NCI-H748 treated with DMSO at 0.1 percent for 48 hours (cell line): ENCODE results near the gene PSME3IP1.
"Not testable (repeated sequence)": the region's sequence is repeated elsewhere in the genome, so short reads cannot be mapped to it uniquely, and the experiment has no call there.

Source experiments
- DNase-seq: peaks from one replicate; lab custom pipeline; 2025; lab: John Stamatoyannopoulos, UW

PSME3IP1 gene, protein sequence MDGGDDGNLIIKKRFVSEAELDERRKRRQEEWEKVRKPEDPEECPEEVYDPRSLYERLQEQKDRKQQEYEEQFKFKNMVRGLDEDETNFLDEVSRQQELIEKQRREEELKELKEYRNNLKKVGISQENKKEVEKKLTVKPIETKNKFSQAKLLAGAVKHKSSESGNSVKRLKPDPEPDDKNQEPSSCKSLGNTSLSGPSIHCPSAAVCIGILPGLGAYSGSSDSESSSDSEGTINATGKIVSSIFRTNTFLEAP

DNA sequence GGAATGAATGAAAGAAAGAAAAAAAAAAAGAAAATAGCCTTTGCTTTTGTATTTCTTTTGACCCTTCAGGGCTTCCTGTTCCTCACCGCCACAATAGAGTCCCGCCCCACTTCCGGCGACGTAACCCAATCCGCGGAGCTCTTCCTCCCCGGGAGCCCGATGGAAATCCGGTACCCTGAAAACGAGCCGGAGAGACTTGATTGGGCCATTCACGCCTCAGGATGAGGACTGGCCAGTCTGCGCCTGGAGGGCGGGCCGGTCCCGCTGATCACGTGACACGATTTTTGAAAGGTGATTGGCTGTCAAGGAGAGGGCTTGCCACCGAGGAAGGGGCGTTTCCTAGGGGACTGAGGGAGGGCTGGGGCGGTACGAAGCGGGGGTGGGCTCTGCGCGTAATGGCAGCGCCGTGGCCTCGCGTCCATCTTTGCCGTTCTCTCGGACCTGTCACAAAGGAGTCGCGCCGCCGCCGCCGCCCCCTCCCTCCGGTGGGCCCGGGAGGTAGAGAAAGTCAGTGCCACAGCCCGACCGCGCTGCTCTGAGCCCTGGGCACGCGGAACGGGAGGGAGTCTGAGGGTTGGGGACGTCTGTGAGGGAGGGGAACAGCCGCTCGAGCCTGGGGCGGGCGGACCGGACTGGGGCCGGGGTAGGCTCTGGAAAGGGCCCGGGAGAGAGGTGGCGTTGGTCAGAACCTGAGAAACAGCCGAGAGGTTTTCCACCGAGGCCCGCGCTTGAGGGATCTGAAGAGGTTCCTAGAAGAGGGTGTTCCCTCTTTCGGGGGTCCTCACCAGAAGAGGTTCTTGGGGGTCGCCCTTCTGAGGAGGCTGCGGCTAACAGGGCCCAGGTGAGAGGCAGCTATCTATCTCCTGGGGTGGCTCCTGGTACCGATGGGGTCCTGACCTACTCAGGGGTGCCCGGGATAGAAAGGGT is at the start of gene PSME3IP1, which contains the start of gene RSPRY1:
Gene PSME3IP1, minus strand, starts transcription at position 95 of the 927 bp plus-strand sequence. CDS start 12,185 bp downstream, outside the sequence.
Gene RSPRY1, plus strand, starts transcription at position 385 of the 927 bp plus-strand sequence. CDS start 18,330 bp downstream, outside the sequence.
- DNase-seq = peak; percentile 83

- DNase-seq = peak; percentile 5
These were observed 49.5 kb upstream of the PSME3IP1 start for GRCh38 chr16:57235128-57236021.

DNA sequence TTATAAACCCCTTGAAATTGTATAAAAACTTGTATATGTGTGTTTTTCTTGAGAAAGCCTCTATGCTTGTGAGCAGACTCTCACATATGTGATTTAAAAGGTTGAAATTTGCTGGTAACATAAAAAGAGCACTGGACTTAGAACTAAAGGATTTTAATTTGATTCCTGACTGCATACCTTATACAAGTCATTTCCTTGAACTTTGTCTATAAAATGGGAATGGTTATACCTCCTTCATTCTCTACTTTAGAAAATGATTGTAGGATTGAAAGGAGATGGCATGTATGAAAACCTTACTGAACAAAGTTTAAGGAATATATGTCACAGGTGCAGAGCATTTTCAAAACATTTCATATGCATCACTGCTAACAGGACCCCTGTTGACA is 48.9 kb upstream of the PSME3IP1 start:
- no peak for DNase-seq

- DNase-seq = no peak
These were observed 48.3 kb upstream of the PSME3IP1 start for GRCh38 chr16:57233944-57234706.

- no peak for DNase-seq
These were observed 46.0 kb upstream of the PSME3IP1 start for GRCh38 chr16:57231821-57232350.

DNA sequence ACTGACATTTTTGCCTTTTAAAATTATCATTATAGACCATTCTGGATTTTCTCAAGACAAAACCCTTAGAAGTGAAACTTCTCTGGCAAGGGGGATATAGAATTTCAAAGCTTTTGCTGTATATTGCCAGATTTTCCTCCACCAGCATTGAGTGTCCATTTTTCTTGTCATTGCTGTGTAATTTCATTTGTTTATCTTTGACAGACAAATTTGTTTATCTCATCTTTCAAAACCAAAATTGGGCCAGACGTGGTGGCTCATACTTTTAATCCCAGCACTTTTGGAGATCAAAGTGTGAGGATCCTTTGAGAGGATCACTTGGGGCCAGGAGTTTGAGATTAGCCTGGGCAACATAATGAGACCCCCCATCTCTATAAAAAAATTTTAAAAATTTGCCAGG is 43.2 kb upstream of the PSME3IP1 start:
- no peak for DNase-seq

GRCh38 chr16:57226701-57227621 is 41.1 kb upstream of the PSME3IP1 start:
- DNase-seq = no peak

DNA sequence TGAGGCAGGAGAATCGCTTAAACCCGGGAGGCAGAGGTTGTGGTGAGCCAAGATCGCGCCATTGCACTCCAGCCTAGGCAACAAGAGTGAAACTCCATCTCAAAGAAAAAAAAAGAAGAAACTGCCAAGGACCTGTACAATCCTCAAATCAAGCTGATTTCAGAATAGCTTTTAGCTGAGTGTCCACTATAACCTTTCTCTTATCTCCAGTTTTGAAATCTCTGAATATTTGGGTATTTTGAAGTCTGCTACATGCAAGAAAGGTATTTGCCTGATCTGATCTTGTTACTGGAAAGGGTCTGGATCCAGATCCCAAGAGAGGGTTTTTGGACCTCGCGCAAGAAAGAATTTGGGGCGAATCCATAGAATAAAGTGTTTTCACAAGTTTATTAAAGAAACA is 40.1 kb upstream of the PSME3IP1 start:
- no peak for DNase-seq

GRCh38 chr16:57224651-57225335 is 39.0 kb upstream of the PSME3IP1 start:
- no peak for DNase-seq

DNA sequence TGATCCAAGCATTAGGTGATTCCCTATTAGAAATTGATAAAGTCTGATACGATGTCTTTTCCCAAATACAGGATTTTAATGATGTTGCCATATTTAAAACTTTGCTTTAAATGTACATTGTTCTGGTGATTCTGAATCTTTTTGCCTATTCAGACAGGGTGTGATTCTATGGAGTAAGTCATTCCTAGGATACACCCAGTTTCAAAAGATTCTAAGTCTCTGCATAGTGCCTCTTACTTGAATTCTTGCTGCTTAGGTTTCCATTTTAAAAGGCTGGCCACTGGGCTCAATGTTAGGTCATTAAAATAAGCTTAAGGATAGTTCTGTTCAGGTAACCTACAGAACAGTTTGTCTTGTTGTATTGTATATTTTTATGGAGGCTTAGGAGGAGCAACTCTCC is 37.2 kb upstream of the PSME3IP1 start:
- DNase-seq = no peak

DNA sequence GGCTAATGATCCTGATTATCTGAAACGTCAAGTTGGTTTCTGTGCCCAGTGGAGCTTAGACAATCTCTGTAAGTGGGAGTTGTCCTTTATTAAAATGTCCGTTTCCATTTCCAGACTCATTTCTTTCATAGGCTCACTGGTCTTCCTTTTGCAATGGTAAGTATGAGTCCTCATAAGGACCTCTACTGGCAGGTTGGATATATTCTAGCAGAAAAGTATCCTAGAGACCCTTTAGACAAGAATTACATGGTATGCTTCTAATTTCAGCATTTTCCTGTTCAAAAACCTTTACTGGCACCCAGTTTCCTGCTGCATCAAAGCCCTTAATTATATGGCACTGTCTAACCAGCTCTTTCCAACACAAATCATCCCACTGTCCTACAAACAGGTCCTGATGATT is 31.1 kb upstream of the PSME3IP1 start:
- no peak for DNase-seq

GRCh38 chr16:57213462-57213861 is 27.6 kb upstream of the PSME3IP1 start:
- no peak for DNase-seq

- DNase-seq = no peak
These were observed 23.9 kb upstream of the PSME3IP1 start for GRCh38 chr16:57209780-57210179.

DNA sequence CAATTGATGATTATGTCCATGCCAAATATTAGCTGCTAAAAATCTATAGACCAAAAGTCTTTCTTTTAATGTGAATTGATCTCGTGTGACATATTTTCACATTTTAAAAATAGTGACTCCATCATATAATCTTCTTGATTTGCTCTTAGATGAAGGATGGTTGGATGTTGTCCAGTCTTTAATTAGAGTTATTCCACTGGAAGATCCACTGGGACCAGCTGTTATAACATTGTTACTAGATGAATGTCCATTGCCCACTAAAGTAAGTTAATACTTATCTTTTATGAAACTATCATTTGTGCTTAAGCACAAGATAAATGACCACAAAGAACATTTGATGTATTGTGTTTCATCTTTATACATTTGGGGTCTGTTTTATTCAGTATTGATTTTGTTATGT is 23.1 kb upstream of the PSME3IP1 start:
- DNase-seq = no peak

GRCh38 chr16:57204675-57205074 is 18.8 kb upstream of the PSME3IP1 start:
- DNase-seq = no peak

DNA sequence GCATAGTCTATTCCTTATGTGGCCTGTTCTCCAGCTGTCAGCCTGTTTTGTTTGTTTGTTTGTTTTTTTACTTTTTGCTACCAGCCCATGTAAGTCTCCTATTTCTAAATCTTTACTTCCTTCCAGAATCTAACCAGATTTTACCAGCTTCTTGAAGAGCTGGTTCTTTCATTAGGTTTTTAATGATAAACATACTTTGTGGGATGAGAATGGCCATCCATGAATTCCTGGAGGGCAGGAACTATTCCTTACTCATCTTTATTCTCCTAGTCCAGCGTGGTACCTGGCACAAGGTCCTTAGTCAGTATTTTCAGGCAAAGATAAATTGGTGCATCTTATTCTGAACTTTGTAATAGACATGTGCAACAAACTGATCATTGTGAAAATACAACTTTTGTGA is 17.6 kb upstream of the PSME3IP1 start:
- DNase-seq = no peak

- DNase-seq = no peak
These were observed 16.5 kb upstream of the PSME3IP1 start for GRCh38 chr16:57202095-57202886.

- DNase-seq = not testable (repeated sequence)
These were observed 15.1 kb upstream of the PSME3IP1 start for GRCh38 chr16:57200926-57201325.
